ENCODE measurements around the gene DBH.

Gene DBH

DNA sequence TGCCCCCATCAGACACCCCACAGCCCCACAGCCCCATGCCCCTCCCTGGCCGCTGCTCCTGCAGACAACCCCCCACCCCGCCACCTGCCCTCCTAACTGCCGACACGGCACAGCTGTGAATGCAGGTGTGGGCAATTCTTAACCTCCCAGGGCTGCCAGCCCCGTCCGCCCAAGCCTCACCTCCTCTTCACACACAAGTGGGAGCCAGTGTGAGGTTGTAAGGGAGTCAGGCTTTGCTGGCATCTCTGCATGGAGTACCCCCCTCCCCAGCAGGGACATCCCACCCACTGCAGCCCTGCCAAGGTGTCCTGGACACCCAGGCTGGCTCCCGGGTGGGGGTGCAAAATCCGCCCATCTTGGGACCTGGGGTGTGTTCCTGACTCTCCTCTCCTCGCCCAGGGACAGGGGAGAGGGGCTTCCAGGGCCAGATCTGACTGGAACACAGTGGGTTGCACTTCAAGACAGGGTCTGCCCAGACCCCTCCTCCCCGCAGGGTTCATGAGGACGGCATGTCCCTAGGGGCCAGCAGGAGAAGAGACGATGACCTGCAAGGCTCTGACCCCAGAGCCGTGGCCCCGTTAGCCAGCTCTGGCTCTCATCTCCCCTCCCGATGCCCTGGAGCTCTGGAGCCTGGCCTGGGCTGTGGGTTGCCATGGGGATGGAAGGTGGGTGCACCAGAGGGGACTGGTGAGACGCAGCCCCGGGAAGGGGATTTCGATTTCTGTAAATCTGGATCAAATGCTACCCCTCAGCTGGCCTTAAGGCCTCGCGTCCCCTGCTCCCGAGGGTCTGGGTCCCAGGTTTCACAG lies 67.6 kb downstream of the DBH start:
- DNase-seq: no peak

DNA sequence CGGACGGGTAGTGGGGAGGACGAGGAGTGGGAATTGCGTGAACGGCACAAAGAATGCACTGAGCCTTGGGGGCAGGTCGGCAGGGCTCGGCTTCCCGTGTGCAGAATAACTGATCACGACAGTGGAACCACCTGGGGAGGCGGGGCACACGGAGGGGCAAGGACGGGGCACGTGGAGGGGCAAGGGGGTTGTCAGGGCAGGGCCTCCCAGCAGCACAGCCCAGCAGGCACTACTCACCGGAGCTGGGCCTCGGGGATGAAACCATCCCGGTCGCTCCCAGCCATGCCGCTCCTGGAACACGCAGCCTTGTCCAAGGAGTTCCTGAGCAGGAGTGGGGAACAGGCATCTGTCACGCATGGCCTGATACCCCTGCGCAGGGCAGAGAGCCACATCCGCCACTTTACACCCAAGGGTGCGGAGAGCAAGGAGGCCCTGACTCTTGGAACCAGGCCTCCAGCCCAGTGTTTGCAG lies 68.6 kb downstream of the DBH start:
- no peak for DNase-seq

GRCh38 chr9:133705576-133705975 lies 69.4 kb downstream of the DBH start:
- no peak for DNase-seq

GRCh38 chr9:133706307-133707050 lies 70.3 kb downstream of the DBH start:
- no peak for DNase-seq

- no peak for DNase-seq
Measured at GRCh38 chr9:133707065-133707762, 71.1 kb downstream of the DBH start.

DNA sequence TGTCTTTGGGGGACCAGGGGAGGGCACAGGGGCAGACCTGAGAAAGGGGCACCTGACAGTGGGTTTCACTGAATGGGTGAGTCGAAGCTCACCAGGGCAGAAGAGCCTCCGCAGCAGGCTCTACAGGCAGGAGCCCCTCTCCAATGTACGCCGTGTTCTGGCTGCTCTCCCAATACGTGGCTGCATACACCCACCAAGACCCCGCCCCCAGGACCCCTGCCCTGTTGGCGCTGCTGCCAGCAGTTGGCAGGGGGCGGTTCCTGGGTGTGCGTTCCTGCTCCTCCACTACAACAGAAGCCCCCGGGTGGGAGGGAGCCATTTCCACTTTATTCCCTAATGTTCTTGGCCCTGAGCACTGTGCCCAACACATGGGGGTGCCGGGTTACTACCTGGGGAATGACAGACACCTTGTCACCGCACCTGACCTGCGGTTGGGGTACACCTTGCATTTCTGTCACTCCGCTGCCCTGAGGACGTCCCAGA lies 71.6 kb downstream of the DBH start:
- DNase-seq: no peak

- no peak for DNase-seq
Measured at GRCh38 chr9:133708246-133709014, 72.3 kb downstream of the DBH start.

Data from effector CD8-positive, alpha-beta T cell (primary cell).